Mesothelial cell of epicardium (in vitro differentiated cells): ENCODE data around the gene AP5B1. TPM values are rescaled to one million over a fixed set of nuclear protein-coding genes. Genes with fewer than 3 reads are reported as not detected.
A peak's percentile ranks its signal among the peaks of the same experiment; 100 is the strongest.
"Not testable (repeated sequence)": the region's sequence is repeated elsewhere in the genome, so short reads cannot be mapped to it uniquely, and the experiment has no call there.

Experiments
- DNase-seq, 2 experiments: peaks; one replicate each; pipeline ENCODE4 v3.0.0; 2021; ENCODE audit warnings: low spot score in 2 of 2; ENCODE audit not compliant: unreplicated experiment in 2 of 2
- H3K27ac Mint-ChIP-seq: 2 replicates; pipeline ENCODE4 v1.8.0; 2021; ENCODE audit warnings: mixed read lengths
- H3K27me3 Mint-ChIP-seq: 2 replicates; pipeline ENCODE4 v1.8.0; 2021; ENCODE audit warnings: low read depth, mixed read lengths
- H3K36me3 Mint-ChIP-seq: 2 replicates; pipeline ENCODE4 v1.8.0; 2021; ENCODE audit warnings: mixed read lengths
- H3K4me1 Mint-ChIP-seq: 2 replicates; pipeline ENCODE4 v1.8.0; 2021; ENCODE audit warnings: mixed read lengths
- H3K4me3 Mint-ChIP-seq: 2 replicates; pipeline ENCODE4 v1.8.0; 2021; ENCODE audit warnings: mild to moderate bottlenecking, moderate library complexity, mixed read lengths
- H3K9me3 Mint-ChIP-seq: 2 replicates; pipeline ENCODE4 v1.8.0; 2021; ENCODE audit warnings: mixed read lengths
- CTCF ChIP-seq: fragments of 200-600 bp; sonication (generic); IDR thresholded peaks from one replicate; pipeline ENCODE4 v1.5.0; 2021; ENCODE audit warnings: antibody characterized with exemption; ENCODE audit not compliant: unreplicated experiment
- total RNA-seq: library from RNA; stranded (reverse); gene quantifications from 3 replicates; pipeline ENCODE4 v1.2.1, GENCODE V29; 2021

AP5B1 gene
- total RNA-seq, 1 donor from 2014 or later = 23.3 TPM

- TF ChIP-seq CTCF = no peak
- Mint-ChIP-seq H3K9me3 (peaks cover 5% of the 10 kb centered on the region), H3K27ac (no peak overlapping the region), H3K4me3 (no peak overlapping the region), H3K27me3 (no peaks in the 10 kb centered on the region), H3K36me3 (no peaks in the 10 kb centered on the region), H3K4me1 (no peaks in the 10 kb centered on the region)
- DNase-seq = no peak
These were observed 13.4 kb downstream of the AP5B1 start for GRCh38 chr11:65767406-65767805.

- no peak for TF ChIP-seq CTCF
- peaks cover 6% of the 10 kb centered on the region for H3K9me3 Mint-ChIP-seq
- H3K27me3 Mint-ChIP-seq = no peaks in the 10 kb centered on the region
- H3K4me1 Mint-ChIP-seq = no peaks in the 10 kb centered on the region
- no peak overlapping the region for H3K4me3 Mint-ChIP-seq
- H3K36me3 Mint-ChIP-seq = no peaks in the 10 kb centered on the region
- no peak overlapping the region for H3K27ac Mint-ChIP-seq
- DNase-seq = peak in 1 of 2 experiments; percentile 13
These were observed 14.2 kb downstream of the AP5B1 start for GRCh38 chr11:65766535-65766934.

- Mint-ChIP-seq H3K27ac (no peak overlapping the region), H3K36me3 (no peaks in the 10 kb centered on the region), H3K4me1 (no peaks in the 10 kb centered on the region), H3K4me3 (no peak overlapping the region), H3K9me3 (peaks cover 5% of the 10 kb centered on the region), H3K27me3 (no peaks in the 10 kb centered on the region)
- DNase-seq = no peak
- no peak for TF ChIP-seq CTCF
These were observed 16.3 kb downstream of the AP5B1 start for GRCh38 chr11:65764434-65764833.

GRCh38 chr11:65762816-65763215, 18.0 kb downstream of the AP5B1 start:
- not testable (repeated sequence) for H3K36me3 Mint-ChIP-seq, H3K27me3 Mint-ChIP-seq, H3K27ac Mint-ChIP-seq, DNase-seq, H3K4me3 Mint-ChIP-seq, H3K9me3 Mint-ChIP-seq, H3K4me1 Mint-ChIP-seq

GRCh38 chr11:65762169-65762568, 18.6 kb downstream of the AP5B1 start:
- not testable (repeated sequence) for H3K27me3 Mint-ChIP-seq, H3K4me1 Mint-ChIP-seq

GRCh38 chr11:65745049-65745448, 35.7 kb downstream of the AP5B1 start:
- H3K4me1 Mint-ChIP-seq = no peaks in the 10 kb centered on the region

More at GRCh38 chr11:65762169-65762568, 18.6 kb downstream of the AP5B1 start:
- not testable (repeated sequence) for H3K27ac Mint-ChIP-seq, DNase-seq, H3K4me3 Mint-ChIP-seq, H3K36me3 Mint-ChIP-seq
- peaks cover 14% of the 10 kb centered on the region for H3K9me3 Mint-ChIP-seq

More at GRCh38 chr11:65745049-65745448, 35.7 kb downstream of the AP5B1 start:
- H3K27ac Mint-ChIP-seq = no peak overlapping the region
- peaks cover 16% of the 10 kb centered on the region for H3K9me3 Mint-ChIP-seq
- peaks cover 50% of the 10 kb centered on the region for H3K27me3 Mint-ChIP-seq
- no peak for DNase-seq
- no peak for TF ChIP-seq CTCF
- H3K36me3 Mint-ChIP-seq = no peaks in the 10 kb centered on the region
- no peak overlapping the region for H3K4me3 Mint-ChIP-seq
